ENCODE measurements around the gene ALDH1A1.
"Not testable (repeated sequence)": the region's sequence is repeated elsewhere in the genome, so short reads cannot be mapped to it uniquely, and the experiment has no call there.

Gene ALDH1A1

DNA sequence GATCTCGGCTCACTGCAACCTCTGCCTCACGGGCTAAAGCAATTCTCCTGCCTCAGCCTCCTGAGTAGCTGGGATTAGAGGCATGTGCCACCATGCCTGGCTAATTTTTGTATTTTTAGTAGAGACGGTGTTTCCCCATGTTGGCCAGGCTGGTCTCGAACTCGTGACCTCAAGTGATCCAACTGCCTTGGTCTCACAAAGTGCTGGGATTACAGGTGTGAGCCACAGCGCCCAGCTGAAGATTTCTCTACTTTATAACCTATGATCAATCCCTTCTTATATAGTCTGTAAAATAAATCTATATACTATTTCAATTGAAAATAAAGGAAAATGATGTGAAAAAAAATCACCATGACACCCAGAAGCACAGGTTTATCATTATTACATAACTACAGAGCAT is 13.3 kb downstream of the ALDH1A1 start:
- DNase-seq = not testable (repeated sequence)

DNA sequence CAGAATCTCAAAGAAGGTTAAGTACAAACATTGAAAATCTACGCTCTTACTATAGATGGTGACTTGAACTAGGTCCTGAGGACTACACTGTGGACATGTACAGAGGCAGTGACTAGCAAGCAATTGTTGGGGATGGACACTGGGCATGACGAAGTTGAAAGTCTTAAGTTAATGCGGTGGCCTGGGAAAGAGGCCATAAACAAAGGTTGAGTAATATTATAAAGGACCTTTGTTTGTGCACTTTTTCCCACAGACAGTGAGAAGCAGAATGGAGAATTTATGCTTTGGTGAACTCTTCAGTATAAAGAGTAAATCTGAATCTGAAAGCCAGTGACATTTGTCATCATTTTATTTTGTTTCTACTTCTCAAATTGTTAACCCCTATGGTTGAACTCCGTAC is 15.3 kb downstream of the ALDH1A1 start:
- DNase-seq = no peak

DNA sequence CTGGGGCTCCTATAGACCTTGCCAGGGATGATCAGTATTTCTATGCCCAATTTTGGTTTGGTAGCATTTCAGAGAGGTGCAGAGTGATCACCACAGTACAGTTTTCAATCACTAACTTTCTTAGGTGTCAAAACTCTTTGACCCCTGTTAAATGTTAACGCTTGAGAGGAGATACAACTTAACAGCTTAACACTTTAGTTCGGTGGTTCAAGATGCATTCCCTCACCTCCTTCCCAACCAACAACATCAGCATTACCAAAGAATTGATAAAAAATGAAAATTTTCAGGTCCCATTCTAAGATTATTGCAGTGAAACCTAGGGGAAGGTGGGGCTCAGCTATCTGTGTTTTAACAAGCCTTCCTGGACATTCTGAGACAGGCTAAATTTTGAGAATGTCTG is 16.2 kb downstream of the ALDH1A1 start:
- DNase-seq = no peak

DNA sequence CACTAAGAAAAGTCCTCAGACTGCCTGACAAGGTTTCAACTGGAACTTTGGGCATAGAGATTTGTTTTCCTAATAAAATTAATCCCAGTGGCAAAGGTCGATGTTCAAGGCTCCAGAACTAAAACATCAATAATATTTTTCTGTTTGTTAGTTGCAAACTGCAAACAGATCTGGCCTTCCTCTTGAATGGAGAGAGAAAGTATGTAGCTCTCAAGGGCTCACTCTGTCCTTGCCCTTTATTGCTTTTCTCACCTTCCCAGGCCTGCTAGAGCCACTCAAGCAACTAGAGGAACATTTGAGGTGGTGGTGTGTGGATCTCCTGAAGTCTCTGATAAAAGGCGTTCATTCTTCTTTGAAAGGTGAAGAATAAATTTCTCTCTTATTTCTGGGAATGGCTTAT is 16.6 kb downstream of the ALDH1A1 start:
- DNase-seq = no peak

DNA sequence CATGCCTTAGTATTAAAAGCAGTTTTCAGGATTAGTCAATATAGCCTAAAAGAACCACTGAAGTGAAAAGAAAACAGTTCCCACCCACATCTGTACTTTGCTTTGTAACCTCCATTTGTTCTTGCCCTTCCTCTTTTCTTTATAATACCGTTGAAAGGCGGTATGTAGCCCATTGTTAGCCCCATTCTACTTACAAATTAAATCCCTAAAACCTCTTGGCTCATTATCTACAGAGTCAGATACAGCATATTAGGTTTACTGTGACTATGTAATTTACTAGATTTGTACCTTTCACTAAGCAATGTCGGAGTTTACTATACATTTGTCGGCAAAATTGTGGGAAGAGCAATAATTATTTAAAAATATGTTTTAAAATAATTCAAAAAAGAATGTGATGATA is 17.3 kb downstream of the ALDH1A1 start:
- no peak for DNase-seq

DNA sequence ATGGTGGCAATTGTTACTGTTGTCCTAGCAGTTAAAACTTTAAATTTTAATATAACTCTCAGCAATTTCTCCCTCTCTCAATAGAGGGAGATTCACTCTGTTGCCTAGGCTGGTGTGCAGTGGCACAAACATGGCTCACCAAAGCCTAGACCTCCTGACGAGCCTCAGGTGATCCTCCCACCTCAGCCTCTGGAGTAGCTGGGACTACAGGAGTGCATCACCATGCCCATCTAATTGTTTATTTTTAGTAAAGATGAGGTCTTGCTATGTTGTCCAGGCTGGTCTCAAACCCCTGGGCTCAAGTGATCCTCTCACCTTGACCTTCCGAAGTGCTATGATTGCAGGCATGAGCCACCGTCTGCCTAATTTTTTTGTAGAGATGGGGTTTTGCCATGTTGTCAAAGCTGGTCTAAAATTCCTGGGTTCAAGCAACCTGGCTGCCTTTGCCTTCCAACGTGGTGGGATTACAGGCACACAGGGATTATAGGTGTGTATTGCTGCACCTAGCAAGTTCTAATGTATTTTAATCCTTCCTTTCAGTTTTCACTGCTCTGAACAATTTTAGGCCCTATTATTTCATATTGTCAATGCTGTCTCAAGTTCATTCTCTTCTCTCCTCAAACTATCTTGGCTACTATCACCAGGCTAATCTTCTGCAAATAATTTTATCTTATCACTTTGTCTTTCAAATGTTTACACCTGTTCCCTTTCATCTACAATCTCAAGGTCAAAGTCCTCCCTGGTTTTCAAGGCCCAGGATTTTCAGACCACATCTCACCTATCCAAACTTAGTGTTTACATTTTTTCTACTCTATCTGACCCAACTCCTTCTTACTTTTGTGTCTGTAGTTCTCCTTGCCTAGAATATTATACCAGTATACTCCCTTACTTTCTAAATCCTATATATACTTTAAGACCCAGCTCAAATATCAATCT is 18.9 kb downstream of the ALDH1A1 start:
- DNase-seq = no peak

DNA sequence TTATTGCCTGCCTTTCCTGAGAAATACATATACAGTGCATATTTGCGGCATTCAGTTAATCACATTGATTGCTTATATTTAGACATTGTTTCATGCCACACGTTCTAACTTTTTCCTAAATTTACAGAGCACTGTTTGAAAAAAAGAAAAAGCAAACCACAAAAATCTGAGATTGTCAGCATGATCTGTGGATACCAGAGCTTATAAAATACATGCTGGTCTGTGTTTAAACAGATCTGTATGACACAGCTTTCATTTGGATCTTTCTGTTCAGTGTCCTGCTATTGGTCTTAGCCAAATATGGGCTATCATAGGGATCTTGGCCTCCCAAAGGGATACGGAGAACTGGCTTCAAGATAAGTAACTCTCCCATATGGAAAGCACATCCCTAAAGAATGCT is 20.2 kb downstream of the ALDH1A1 start:
- no peak for DNase-seq

DNA sequence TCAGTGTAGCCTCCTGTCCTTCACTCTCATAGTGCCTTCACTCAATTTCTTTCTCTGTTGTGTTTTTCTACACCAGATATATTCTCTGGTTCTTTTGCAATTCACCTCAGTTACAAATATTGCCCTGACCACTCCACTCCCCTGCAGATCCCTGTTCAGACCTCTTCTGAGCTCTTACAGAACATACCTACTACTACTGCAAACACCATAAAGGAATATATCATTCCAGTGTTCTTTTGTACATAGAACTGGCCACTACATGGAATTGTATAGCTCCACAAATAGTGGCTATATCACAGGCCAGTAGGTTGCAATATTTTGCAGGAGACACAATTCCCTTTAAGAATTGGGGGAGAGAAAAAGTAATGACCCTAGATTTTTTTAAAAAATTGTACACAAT is 21.0 kb downstream of the ALDH1A1 start:
- no peak for DNase-seq

DNA sequence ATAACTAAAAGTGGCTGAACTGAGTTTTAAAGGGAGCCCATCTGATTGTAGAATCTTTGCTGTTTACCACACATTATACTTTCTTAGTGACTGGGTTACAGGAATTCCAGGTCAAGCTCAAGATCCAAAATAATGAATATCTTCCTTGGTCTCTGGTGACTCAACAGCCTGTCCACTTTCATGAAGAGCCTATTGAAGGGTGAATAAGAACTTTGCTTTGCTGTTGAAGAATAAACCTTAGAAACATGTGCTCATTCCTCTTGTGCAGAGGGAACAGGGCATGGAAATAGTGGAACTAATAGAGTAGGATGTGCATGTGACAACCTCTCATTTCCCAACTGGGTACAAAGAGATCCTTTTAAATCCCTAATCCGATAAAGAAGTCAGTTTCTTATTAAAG is 21.4 kb downstream of the ALDH1A1 start:
- no peak for DNase-seq

DNA sequence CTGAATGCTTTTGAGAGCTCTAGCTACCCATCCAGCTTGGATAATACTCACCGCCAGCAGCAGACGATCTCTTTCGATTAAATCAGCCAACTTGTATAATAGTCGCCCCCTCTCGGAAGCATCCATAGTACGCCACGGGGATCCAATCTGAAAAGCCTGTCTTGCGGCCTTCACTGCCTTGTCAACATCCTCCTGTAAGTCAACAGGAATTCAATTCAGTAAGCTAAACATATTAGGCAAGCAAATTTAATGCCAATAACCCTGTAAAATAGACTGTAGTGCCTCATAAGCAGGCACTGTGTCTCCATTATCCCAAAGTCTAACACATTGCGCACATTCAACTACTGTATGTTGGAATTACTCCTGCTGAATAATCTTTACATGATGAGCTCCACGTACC is 22.0 kb downstream of the ALDH1A1 start:
- no peak for DNase-seq

DNA sequence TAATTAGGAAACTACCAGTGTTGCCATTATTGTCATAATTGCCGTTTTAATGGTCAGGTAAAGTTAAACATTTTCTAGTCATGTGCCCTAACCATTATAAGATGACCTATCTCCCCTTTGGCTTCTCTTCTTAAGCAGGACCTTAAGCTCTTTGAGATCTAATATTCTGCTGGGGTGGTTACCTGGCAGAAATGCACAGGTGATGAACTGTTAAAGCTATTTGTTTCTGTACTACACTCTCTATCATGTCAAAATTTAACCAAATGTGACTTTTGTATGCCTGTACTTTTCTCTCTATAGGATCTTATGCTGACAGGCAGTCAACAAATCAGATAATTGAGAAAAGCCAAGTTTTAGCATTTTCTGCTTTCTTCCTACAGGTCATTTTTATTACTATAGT is 23.3 kb downstream of the ALDH1A1 start:
- no peak for DNase-seq

DNA sequence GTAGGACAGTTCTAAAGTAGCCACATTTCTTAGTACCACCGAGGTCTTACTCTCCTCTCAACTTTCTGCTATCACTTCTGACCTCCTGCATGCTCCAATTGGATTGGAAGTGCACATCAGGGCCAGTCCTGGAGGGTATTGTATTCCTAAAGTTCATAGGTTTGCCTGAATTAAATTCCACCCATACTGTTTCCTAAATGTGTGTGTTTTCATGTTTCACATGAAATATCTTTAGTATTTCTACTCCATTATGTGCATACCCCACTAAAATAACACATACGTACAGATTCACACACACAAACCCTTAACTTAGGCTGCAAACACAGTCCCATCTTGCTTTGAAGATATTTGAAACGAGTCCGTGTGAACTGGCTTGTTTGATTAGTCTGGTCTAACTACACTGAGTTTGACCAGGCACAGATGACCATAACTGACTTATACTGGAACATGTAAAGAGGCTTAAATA is 24.8 kb downstream of the ALDH1A1 start:
- DNase-seq = no peak

DNA sequence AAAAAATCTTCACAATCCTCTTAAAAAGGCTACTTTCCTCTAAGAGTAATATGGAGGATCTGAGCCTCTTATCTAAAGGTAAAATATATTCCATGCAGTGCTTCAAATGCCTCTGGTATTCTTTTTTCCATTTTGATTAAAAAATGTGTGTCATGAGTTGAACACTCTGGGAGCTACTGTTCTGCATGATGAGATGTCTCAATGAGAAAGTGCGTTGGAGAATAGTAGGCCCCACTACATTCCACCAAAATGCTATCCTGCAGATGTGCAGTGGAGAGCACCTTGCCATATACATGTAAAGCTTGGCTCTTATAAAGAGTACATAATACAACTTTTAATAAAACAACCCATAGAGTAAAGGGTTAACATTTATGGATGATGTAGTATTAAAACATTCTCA is 26.3 kb downstream of the ALDH1A1 start:
- DNase-seq = no peak

DNA sequence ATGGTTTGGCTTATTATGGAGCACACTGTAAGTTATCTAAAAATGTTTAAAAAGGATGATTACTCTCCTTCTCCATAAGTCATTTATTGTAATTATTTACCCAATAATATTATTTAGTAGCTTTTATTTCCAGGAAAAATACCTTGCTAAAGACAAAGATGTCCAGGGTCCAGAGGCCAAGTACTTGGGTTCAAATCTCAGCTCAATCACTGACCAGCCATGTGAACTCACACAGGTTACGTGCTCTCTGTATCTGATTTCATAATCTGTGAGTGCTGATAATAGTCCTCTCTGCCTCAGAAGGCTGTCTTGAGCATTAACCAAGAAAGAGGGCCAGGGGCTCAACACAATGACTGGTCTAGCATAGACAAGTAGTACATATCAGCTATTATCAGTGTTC is 27.0 kb downstream of the ALDH1A1 start:
- DNase-seq = no peak

DNA sequence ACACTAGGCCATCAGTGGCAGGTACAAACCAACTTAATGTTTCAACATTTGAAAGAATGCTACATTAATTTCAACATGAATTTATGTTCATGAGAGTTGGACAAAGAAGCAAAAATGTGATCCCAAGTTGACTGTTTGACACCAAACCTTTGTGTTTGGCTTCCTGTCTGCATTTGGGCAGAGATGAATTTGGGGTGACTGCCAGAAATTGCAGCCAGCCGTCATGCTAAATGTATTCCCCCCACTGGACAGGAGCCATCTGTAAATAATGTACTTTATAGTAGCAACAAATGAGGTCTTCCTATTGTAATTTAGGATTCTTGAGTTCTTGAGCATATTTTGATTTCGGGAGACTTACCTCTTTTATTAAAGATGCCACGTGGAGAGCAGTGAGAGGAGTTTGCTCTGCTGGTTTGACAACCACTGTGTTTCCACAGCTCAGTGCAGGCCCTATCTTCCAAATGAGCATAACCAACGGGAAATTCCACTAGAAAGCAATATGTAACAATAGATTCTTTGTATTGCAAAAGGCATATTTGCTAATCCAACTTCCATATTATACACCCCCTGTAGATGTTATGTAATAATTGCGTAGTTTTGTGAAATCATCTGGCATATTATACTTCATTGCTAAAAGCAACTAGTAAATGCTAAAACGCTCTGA is 27.6 kb downstream of the ALDH1A1 start:
- DNase-seq = peak; percentile 60

DNA sequence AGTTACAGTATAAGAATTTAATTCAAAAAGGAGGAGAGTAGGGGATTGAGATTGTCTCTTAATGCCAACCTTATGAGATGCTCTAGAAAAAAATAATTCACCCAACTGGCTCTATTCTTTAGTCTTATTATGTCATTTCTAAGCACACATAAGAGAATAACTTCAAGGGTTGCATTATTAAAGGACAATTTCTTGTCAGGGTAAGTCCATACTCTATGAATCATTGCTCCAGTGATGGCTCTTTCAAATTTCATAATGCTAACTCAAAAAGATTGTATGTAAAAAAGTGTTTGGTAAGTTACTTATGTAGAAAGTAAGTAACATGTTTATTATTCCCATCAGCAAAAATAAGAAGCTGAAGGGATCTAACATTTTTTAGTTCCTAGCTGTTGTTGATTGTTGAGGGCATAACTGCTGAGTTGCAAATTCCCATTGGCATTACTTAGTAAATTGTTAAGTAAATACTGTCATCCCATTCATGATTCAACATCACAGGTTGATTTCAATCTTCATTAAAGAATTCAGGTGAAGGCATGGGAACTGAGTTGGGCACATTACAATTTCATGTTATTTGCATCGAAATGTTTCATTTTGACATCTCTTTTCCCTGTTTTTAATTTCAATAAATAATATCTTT is 28.6 kb downstream of the ALDH1A1 start:
- no peak for DNase-seq

DNA sequence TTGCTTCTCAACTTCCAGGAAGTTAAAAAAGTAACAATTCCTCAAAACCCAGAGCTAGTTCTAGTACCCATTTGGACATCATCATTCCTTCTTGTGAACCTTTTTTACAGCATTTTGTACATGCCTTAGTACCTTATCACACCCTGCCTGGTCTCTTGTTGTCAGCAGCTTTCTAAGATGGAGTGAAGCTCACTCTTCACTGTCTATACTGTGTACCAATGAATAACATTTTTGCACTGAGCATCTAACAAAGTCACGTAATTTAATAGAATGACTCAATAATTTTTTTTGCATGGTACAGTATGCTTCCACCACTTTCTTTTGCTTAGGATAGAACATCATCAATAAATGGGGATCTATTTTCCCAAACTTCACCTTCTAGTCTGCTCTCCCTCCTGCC is 29.8 kb downstream of the ALDH1A1 start:
- DNase-seq = no peak

DNA sequence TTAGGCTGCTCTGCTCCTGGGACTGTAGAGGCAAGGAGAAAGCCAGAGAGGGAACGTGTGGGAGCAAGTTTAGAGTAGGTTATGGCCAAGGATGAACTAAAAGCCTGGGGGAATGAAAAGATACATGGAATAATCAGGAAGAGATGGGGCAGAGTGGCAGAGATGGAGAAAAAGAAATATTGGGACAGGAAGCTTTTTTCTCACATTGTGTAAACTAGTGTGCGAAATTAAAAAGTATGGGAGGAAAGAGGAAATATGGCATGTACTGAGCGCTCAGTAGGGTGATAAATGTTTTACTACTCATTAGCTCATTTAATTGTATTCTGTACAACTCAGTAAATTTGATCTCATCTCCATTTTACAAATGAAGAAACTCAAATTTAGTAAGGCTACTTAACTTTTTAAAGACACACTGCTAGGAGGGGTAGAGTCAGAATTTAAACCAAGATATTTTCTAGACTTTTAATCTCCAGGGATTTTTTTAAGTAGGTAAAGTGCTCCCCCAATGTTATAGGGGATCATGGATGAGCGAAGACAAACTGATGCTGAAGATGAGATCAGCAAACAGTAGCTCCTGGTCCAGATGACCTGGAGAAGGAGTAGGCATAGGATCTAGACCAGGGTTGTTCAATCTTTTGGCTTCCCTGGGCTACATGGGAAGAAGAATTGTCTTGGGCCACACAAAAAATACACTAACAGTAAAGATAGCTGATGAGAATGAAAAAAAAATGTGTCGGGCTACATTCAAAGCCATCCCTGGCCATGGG is 30.8 kb downstream of the ALDH1A1 start:
- no peak for DNase-seq

DNA sequence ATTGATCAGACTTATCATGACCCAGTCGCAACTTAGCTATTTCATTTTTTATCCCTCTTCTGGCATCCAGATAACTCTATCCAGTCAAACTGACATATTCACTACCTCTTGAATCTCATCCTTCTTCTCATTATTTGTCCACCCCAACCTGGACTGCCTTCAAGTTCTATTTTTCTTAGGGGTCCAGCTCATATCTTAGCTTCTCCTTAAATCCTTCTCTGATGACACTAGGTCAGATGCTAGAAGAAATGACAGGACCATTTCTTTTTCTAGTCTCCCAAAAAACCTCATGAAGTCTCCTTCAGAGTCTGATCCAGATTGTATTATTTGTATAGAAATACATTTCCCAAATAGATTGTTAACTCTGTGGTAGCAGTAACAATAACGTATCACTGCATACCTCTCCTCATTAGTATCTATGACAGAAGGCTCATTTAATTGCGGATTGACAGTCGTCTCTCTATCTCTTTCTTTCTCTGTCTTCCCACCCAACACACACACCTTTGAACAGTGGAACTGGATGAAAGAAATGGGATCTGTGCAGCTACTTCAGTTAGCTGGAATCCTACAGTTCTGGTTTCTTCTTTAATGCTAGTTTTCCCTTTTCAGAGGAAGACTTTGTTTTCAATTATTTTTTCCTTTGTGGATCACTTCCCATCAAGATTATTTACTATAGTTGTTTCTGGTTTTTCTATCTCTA is 33.5 kb downstream of the ALDH1A1 start:
- DNase-seq = no peak

DNA sequence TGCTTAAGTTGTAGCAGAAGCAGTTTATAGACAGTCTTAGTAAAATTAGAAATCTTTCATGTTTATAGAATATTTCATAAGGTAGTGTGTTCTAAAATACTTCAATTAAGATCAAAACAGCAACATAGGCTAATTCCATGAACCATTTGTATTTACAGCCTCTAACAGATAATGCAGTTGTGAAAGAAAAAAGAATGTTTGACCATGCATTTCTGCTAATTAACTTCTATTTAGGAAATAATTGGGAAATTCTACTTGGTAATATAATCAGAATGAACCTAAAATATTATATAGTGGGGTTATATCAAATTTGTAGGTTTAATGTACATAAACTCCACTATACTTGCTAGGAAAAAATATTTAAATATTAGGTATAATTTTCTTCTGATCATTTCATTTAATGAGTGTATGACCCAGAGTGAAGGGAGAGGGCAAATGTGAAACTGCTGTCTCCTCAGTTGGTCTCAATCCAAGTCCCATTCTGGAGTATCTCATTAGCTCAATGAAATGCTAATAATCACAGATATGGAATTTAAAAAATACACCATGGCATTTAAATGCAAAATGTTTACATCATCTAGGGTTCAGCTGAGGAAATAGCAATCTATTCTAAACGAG is 34.9 kb downstream of the ALDH1A1 start:
- DNase-seq = no peak

DNA sequence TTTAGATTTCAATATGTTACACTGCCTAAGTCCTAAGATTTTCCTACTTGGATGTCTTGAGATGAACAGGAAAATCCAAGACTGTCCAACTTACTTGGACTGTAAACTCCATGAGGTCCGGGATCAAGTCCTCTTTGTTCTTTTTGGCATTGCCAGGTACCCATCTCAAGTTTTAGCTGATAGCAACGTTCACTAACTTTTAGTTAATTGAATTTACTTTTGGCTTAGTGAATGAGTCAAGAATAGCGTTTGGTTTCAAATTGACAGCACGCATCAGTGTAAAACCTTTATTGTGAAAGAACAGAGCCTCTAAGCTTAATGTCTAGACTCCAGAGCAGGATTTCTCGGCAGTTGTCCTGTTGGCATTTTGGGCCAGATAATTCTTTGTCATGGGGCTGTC is 37.2 kb downstream of the ALDH1A1 start:
- no peak for DNase-seq

DNA sequence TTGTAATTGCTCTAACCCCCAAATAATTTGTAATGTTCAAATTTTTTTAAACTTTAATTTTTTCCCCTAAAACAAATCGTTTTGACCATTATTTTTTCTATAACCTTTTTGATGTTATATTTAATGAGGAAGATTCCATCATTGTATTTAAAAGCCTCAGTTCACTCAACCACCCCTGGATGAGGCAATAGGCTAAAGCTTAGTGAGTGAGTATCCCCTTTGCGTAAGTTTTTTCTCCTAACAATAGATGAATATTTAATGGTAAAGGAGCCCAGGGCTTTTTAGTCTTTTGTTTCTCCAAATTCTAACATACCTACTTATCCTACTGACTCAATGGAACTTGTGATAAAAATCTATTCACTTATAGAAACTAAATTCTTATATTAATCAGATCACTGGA is 38.1 kb downstream of the ALDH1A1 start:
- no peak for DNase-seq
